Measurements from ENCODE around the gene LCLAT1.

- TF ChIP-seq CTCF (conservative IDR thresholded peaks at IDR 0.05): no peak
- TF ChIP-seq ZFX (IDR thresholded peaks at IDR 0.05): no peak
Observed at GRCh38 chr2:30590407-30590806, 143.4 kb downstream of the LCLAT1 start.
